Omental fat pad (tissue), 4 donors: ENCODE data around the gene ZNF503. TPM values are rescaled to one million over a fixed set of nuclear protein-coding genes. Genes with fewer than 3 reads are reported as not detected.
A peak's percentile ranks its signal among the peaks of the same experiment; 100 is the strongest.

ENCODE experiments used
- ATAC-seq: fragments of 150-250 bp; one replicate; pipeline ENCODE4 v1.9.1; 2016; ENCODE audit warnings: mild to moderate bottlenecking, moderate library complexity; ENCODE audit not compliant: low FRiP score
- DNase-seq: peaks from one replicate; pipeline ENCODE4 v3.0.0-alpha.2; 2019; ENCODE audit warnings: low spot score
- CTCF ChIP-seq, 3 donors: fragments of 450-650 bp; IDR thresholded peaks; one replicate each; pipeline ENCODE4 v1.5.1; 2016 to 2017; ENCODE audit warnings: antibody characterized with exemption in 3 of 3, mild to moderate bottlenecking in 3 of 3, moderate library complexity in 2 of 3
- total RNA-seq, 4 donors: library from RNA; depleted of rRNA; stranded (reverse); fragments of >200 nt; gene quantifications; one replicate each; pipeline ENCODE4 v1.1.0, GENCODE V29; 2016

The ZNF503 gene
- total RNA-seq, 4 donors from 2014 or later, result 8.0 to 19.8 (median 11.2) TPM

- DNase-seq (no peak), ATAC-seq (peak; percentile 96)
- TF ChIP-seq CTCF (IDR thresholded peaks at IDR 0.05), result no peak
Observed at GRCh38 chr10:75358835-75359421, 42.6 kb downstream of the ZNF503 start.

GRCh38 chr10:75358132-75358531 is 43.4 kb downstream of the ZNF503 start:
- no peak for ATAC-seq
- no peak for DNase-seq
- no peak for TF ChIP-seq CTCF (IDR thresholded peaks at IDR 0.05)

- ATAC-seq, result no peak
Observed at GRCh38 chr10:75357500-75357899, 44.1 kb downstream of the ZNF503 start.

GRCh38 chr10:75356484-75356883 is 45.1 kb downstream of the ZNF503 start:
- ATAC-seq (no peak), DNase-seq (no peak)
- no peak for TF ChIP-seq CTCF (IDR thresholded peaks at IDR 0.05)

More at GRCh38 chr10:75357500-75357899, 44.1 kb downstream of the ZNF503 start:
- TF ChIP-seq CTCF (IDR thresholded peaks at IDR 0.05), result no peak
- DNase-seq, result no peak

GRCh38 chr10:75355706-75356105 is 45.9 kb downstream of the ZNF503 start:
- DNase-seq, result no peak
- no peak for TF ChIP-seq CTCF (IDR thresholded peaks at IDR 0.05)
- no peak for ATAC-seq

GRCh38 chr10:75353183-75353582 is 48.4 kb downstream of the ZNF503 start:
- TF ChIP-seq CTCF (IDR thresholded peaks at IDR 0.05), result no peak
- ATAC-seq (no peak), DNase-seq (no peak)

- TF ChIP-seq CTCF (IDR thresholded peaks at IDR 0.05), result no peak
- no peak for DNase-seq
Observed at GRCh38 chr10:75352650-75353049, 48.9 kb downstream of the ZNF503 start.

More at GRCh38 chr10:75352650-75353049, 48.9 kb downstream of the ZNF503 start:
- ATAC-seq, result no peak
